A549 (cell line): ENCODE data around the gene TF. TPM values are rescaled to one million over a fixed set of nuclear protein-coding genes. Genes with fewer than 3 reads are reported as not detected.

Experiments used
- ATAC-seq, 2 experiments: fragments of 200-7000 bp in 1 of 2; fragments of >200 bp in 1 of 2; cut with Nextera tagmentation in 1 of 2; cut with Tn5 transposase in 1 of 2; 3 replicates each; pipeline versions ENCODE4 v1.8.0 to v1.9.1; 2018 to 2020; ENCODE audit warnings: mild to moderate bottlenecking in 1 of 2, moderate library complexity in 1 of 2
- CTCF ChIA-PET: fragments of 300-600 bp; sonication (Branson Sonifier 250); formaldehyde crosslinking; extraction: SDS; loops from one replicate; lab custom pipeline; 2021; ENCODE audit warnings: antibody characterized with exemption, inconsistent platforms; lab: Yijun Ruan, JAX
- POLR2A ChIA-PET: fragments of 350-600 bp; formaldehyde crosslinking; extraction: SDS; loops from one replicate; lab custom pipeline; 2021; ENCODE audit warnings: antibody characterized with exemption, inconsistent platforms; lab: Yijun Ruan, JAX
- DNase-seq, 2 experiments: peaks; one replicate each; pipeline versions ENCODE4 v3.0.0 to v3.0.0-alpha.2; 2011 to 2016; ENCODE audit warnings: low read depth in 1 of 2, low spot score in 1 of 2
- FAIRE-seq: peaks from 2 replicates; lab custom pipeline; 2011; peaks lifted over from hg19 to GRCh38; lab: Jason Lieb, UNC
- H3K27ac ChIP-seq, 2 experiments: fragments of >200 bp; sonication (Bioruptor Twin); formaldehyde crosslinking; 3 replicates each; pipeline ENCODE4 v1.5.1; 2016 to 2017
- H3K4me1 ChIP-seq: fragments of >200 bp; sonication (Bioruptor Twin); formaldehyde crosslinking; 3 replicates; pipeline ENCODE4 v1.6.1; 2016
- H3K4me2 ChIP-seq: fragments of >200 bp; sonication (Bioruptor Twin); formaldehyde crosslinking; 3 replicates; pipeline ENCODE4 v1.6.1; 2016
- H3K4me3 ChIP-seq: fragments of >200 bp; sonication (Bioruptor Twin); formaldehyde crosslinking; 3 replicates; pipeline ENCODE4 v1.5.1; 2016
- H3K9me3 ChIP-seq: fragments of >200 bp; sonication (Bioruptor Twin); formaldehyde crosslinking; 3 replicates; pipeline ENCODE4 v1.6.1; 2016
- CBX2 ChIP-seq: fragments of 200-600 bp; sonication (generic); IDR thresholded peaks from 2 replicates; pipeline ENCODE4 v1.6.1; 2016; ENCODE audit warnings: low read depth, mild to moderate bottlenecking, borderline replicate concordance
- CEBPB ChIP-seq, 2 experiments: fragments of >200 bp in 1 of 2; sonication (Bioruptor Twin) in 1 of 2; formaldehyde crosslinking in 1 of 2; IDR thresholded peaks; 2 replicates each; pipeline ENCODE4 v1.6.1; 2012 to 2016
- CHD2 ChIP-seq: fragments of 150-350 bp; IDR thresholded peaks from 2 replicates; pipeline ENCODE4 v1.6.1; 2014; ENCODE audit warnings: low read length; ENCODE audit not compliant: partially characterized antibody
- EP300 ChIP-seq, 2 experiments: fragments of >200 bp; sonication (Bioruptor Twin); formaldehyde crosslinking; IDR thresholded peaks; 2 replicates in 1 of 2; 3 replicates in 1 of 2; pipeline ENCODE4 v1.6.1; 2016 to 2017
- ESRRA ChIP-seq: fragments of 150-350 bp; IDR thresholded peaks from 2 replicates; pipeline ENCODE4 v1.6.1; 2014; ENCODE audit warnings: mild to moderate bottlenecking, low read length, borderline replicate concordance
- FOSB ChIP-seq: fragments of 250-450 bp; sonication (Bioruptor Pico); IDR thresholded peaks from 2 replicates; pipeline ENCODE4 v1.5.0; 2020; ENCODE audit warnings: mild to moderate bottlenecking, moderate library complexity
- FOXS1 ChIP-seq: fragments of 250-450 bp; sonication (Bioruptor Pico); IDR thresholded peaks from 2 replicates; pipeline ENCODE4 v1.5.0; 2020; ENCODE audit warnings: mild to moderate bottlenecking, moderate library complexity
- HDAC2 ChIP-seq: fragments of 200-600 bp; sonication (generic); IDR thresholded peaks from 2 replicates; pipeline ENCODE4 v1.6.1; 2016
- HEYL ChIP-seq: fragments of 250-450 bp; sonication (Bioruptor Pico); IDR thresholded peaks from 2 replicates; pipeline ENCODE4 v1.8.0; 2021; ENCODE audit warnings: mild to moderate bottlenecking, moderate library complexity
- HOXA7 ChIP-seq: fragments of 250-450 bp; sonication (Bioruptor Pico); IDR thresholded peaks from 2 replicates; pipeline ENCODE4 v1.5.0; 2020; ENCODE audit warnings: mild to moderate bottlenecking, moderate library complexity
- HOXB13 ChIP-seq: fragments of 250-450 bp; sonication (Bioruptor Pico); IDR thresholded peaks from 2 replicates; pipeline ENCODE4 v1.5.0; 2020; ENCODE audit warnings: low read depth, mild to moderate bottlenecking, moderate library complexity
- HOXB5 ChIP-seq: fragments of 250-450 bp; sonication (Bioruptor Pico); IDR thresholded peaks from 2 replicates; pipeline ENCODE4 v1.5.0; 2020; ENCODE audit warnings: mild to moderate bottlenecking, moderate library complexity
- JUN ChIP-seq, 2 experiments: fragments of >200 bp; sonication (Bioruptor Twin); formaldehyde crosslinking; IDR thresholded peaks; 2 replicates in 1 of 2; 3 replicates in 1 of 2; pipeline ENCODE4 v1.6.1; 2016 to 2017
- JUNB ChIP-seq: fragments of >200 bp; sonication (Bioruptor Twin); formaldehyde crosslinking; IDR thresholded peaks from 2 replicates; pipeline ENCODE4 v1.6.1; 2016
- KDM1A ChIP-seq: fragments of 200-600 bp; sonication (generic); IDR thresholded peaks from 2 replicates; pipeline ENCODE4 v1.6.1; 2016; ENCODE audit warnings: low read depth, mild to moderate bottlenecking
- MAFK ChIP-seq: fragments of 450-650 bp; IDR thresholded peaks from 2 replicates; pipeline ENCODE4 v1.6.1; 2014; ENCODE audit not compliant: partially characterized antibody
- MYC ChIP-seq: IDR thresholded peaks from 2 replicates; pipeline ENCODE4 v1.6.1; 2012; ENCODE audit warnings: mild to moderate bottlenecking, inconsistent platforms, low read length, improper control_type of control experiment, borderline replicate concordance
- NFE2L2 ChIP-seq: fragments of 150-350 bp; conservative IDR thresholded peaks from 2 replicates; pipeline ENCODE4 v1.6.1; 2014; ENCODE audit warnings: low read length
- NPAS2 ChIP-seq: fragments of 250-450 bp; sonication (Bioruptor Pico); IDR thresholded peaks from 2 replicates; pipeline ENCODE4 v1.8.0; 2022; ENCODE audit warnings: mild to moderate bottlenecking, moderate library complexity, borderline replicate concordance
- PHF8 ChIP-seq: fragments of 200-600 bp; sonication (generic); IDR thresholded peaks from 2 replicates; pipeline ENCODE4 v1.6.1; 2016; ENCODE audit warnings: low read depth, mild to moderate bottlenecking, antibody characterized with exemption, moderate library complexity, borderline replicate concordance
- POLR2A ChIP-seq: IDR thresholded peaks from 2 replicates; pipeline ENCODE4 v1.6.1; 2012; ENCODE audit warnings: mild to moderate bottlenecking, low read length
- RARB ChIP-seq: fragments of 250-450 bp; sonication (Bioruptor Pico); IDR thresholded peaks from 2 replicates; pipeline ENCODE4 v1.8.0; 2021; ENCODE audit warnings: mild to moderate bottlenecking, moderate library complexity
- RNF2 ChIP-seq: fragments of 200-600 bp; sonication (generic); IDR thresholded peaks from 2 replicates; pipeline ENCODE4 v1.6.1; 2016; ENCODE audit warnings: low read depth, mild to moderate bottlenecking, antibody characterized with exemption, moderate library complexity, borderline replicate concordance
- SMC3 ChIP-seq: fragments of >200 bp; sonication (Bioruptor Twin); formaldehyde crosslinking; IDR thresholded peaks from 3 replicates; pipeline ENCODE4 v1.6.1; 2018; ENCODE audit warnings: inconsistent platforms
- SREBF2 ChIP-seq: fragments of 450-650 bp; IDR thresholded peaks from 2 replicates; pipeline ENCODE4 v1.6.1; 2014; ENCODE audit warnings: mild to moderate bottlenecking, moderate library complexity
- ZSCAN20 ChIP-seq: fragments of 250-450 bp; sonication (Bioruptor Pico); IDR thresholded peaks from 2 replicates; pipeline ENCODE4 v1.8.0; 2022; ENCODE audit warnings: mild to moderate bottlenecking, moderate library complexity
- WGBS: methylation state at CpG from one replicate; pipeline ENCODE4 v1.1.6; 2017; ENCODE audit errors: missing lambda C conversion rate; 5-methylcytosine and 5-hydroxymethylcytosine counted together
- polyA plus RNA-seq, 4 experiments: library from polyadenylated mRNA; depleted of rRNA in 3 of 4; stranded (reverse); fragments of >200 nt; fragmentation: RNase III in 1 of 4; extraction: RNeasy Plus Mini Kit Qiagen cat#74134 plus additional on column Dnase treatment in 1 of 4; gene quantifications; 2 replicates in 3 of 4; 3 replicates in 1 of 4; pipeline ENCODE4 v1.2.3, GENCODE V29; 2011 to 2017
- TF ChIP-seq, protein P1 (sequence below): fragments of >200 bp; sonication (Bioruptor Twin); formaldehyde crosslinking; IDR thresholded peaks from 2 replicates; pipeline ENCODE4 v1.6.1; 2016
- TF ChIP-seq, protein P2 (sequence below): fragments of 250-450 bp; sonication (Bioruptor Pico); IDR thresholded peaks from 2 replicates; pipeline ENCODE4 v1.5.0; 2020; ENCODE audit warnings: low read depth, mild to moderate bottlenecking, moderate library complexity
- TF ChIP-seq, protein P3 (sequence below): IDR thresholded peaks from 2 replicates; pipeline ENCODE4 v1.6.1; 2012
- TF ChIP-seq, protein P4 (sequence below): IDR thresholded peaks from 2 replicates; pipeline ENCODE4 v1.6.1; 2012; ENCODE audit warnings: low read depth, borderline replicate concordance
- TF ChIP-seq, protein P5 (sequence below): fragments of 250-450 bp; sonication (Bioruptor Pico); IDR thresholded peaks from 2 replicates; pipeline ENCODE4 v1.5.0; 2021; ENCODE audit warnings: mild to moderate bottlenecking, moderate library complexity, borderline replicate concordance

The TF gene
- polyA plus RNA-seq, 2 of the 4 experiments (the other 2 are of a cell fraction) = 0.53 to 10.5 TPM

DNA sequence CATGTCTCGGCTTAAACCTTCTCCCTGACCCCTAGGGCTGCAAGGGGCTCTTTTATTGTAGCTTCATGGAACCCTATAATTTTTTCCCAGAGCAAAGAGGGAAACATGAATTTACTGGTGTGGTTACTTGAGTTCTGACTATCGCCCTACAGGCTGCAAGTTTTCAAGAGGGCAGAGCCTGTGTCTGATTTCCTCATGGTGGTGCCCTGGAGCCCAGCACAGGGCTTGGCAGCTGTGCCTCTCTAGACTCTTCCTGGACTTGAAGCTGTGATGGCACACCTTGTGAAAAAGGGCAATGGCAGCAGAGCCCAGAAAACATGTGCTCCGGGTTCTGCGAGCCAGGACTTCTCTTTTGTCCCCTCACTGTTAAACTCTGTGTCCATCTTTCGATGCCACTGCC lies 34.2 kb upstream of the TF start:
- ChIA-PET POLR2A (no interaction called here), CTCF (no interaction called here)
- 37% methylated on average over 5 of the region's 5 CpGs for WGBS
- no peaks in the 10 kb centered on the region for H3K9me3 ChIP-seq
- no peak for TF ChIP-seq HEYL (CRISPR knock-in tag)
- TF ChIP-seq, protein P1, sequence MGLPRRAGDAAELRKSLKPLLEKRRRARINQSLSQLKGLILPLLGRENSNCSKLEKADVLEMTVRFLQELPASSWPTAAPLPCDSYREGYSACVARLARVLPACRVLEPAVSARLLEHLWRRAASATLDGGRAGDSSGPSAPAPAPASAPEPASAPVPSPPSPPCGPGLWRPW = no peak
- TF ChIP-seq, protein P2, sequence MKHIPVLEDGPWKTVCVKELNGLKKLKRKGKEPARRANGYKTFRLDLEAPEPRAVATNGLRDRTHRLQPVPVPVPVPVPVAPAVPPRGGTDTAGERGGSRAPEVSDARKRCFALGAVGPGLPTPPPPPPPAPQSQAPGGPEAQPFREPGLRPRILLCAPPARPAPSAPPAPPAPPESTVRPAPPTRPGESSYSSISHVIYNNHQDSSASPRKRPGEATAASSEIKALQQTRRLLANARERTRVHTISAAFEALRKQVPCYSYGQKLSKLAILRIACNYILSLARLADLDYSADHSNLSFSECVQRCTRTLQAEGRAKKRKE (CRISPR knock-in tag) = no peak
- no peak for TF ChIP-seq FOXS1
- no peak for TF ChIP-seq CEBPB (IDR thresholded peaks at IDR 0.05)
- no peak for TF ChIP-seq POLR2A
- TF ChIP-seq ZSCAN20 = no peak
- TF ChIP-seq RARB (CRISPR knock-in tag) = no peak
- TF ChIP-seq SREBF2 = no peak
- no peak for TF ChIP-seq NFE2L2
- no peak for TF ChIP-seq HOXA7 (CRISPR knock-in tag)
- no peak for TF ChIP-seq JUNB
- TF ChIP-seq SMC3 = no peak
- no peak for TF ChIP-seq HOXB13 (CRISPR knock-in tag)
- TF ChIP-seq, protein P3, sequence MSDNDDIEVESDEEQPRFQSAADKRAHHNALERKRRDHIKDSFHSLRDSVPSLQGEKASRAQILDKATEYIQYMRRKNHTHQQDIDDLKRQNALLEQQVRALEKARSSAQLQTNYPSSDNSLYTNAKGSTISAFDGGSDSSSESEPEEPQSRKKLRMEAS = no peak
- TF ChIP-seq, protein P4, sequence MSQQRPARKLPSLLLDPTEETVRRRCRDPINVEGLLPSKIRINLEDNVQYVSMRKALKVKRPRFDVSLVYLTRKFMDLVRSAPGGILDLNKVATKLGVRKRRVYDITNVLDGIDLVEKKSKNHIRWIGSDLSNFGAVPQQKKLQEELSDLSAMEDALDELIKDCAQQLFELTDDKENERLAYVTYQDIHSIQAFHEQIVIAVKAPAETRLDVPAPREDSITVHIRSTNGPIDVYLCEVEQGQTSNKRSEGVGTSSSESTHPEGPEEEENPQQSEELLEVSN = no peak
- H3K27ac ChIP-seq = no peak overlapping the region
- no peak for FAIRE-seq
- DNase-seq = no peak
- H3K4me2 ChIP-seq = no peak overlapping the region
- H3K4me3 ChIP-seq = no peak overlapping the region
- ATAC-seq = no peak
- no peaks in the 10 kb centered on the region for H3K4me1 ChIP-seq

DNA sequence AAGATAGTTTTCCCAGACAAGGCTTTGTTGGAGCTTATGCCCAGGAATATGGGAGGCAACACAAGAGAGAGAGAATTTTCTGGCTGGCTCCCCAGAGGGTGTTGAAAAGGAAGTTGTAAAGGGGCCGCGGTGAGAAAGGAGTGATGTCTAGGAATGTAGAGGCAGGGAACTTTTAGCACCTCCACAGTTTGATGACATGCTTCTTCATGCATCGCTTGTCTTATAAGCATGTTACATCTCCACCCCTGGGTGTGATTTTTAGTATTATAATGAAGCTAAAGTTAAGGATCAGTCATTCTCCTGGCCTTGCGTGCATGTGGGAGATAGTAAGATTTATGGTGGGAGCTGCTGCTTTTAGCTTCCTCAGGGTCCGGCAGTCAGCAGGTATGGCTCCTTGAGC lies 32.8 kb upstream of the TF start:
- 84% methylated on average over 5 of the region's 5 CpGs for WGBS
- Histone ChIP-seq H3K4me3 (no peak overlapping the region), H3K9me3 (no peaks in the 10 kb centered on the region), H3K4me2 (no peak overlapping the region), H3K4me1 (no peaks in the 10 kb centered on the region), H3K27ac (no peak overlapping the region)
- ChIA-PET CTCF (no interaction called here), POLR2A (no interaction called here)
- no peak for FAIRE-seq
- TF ChIP-seq CHD2 (no peak), SREBF2 (no peak), NPAS2 (no peak), KDM1A (no peak)
- no peak for ATAC-seq
- no peak for DNase-seq

DNA sequence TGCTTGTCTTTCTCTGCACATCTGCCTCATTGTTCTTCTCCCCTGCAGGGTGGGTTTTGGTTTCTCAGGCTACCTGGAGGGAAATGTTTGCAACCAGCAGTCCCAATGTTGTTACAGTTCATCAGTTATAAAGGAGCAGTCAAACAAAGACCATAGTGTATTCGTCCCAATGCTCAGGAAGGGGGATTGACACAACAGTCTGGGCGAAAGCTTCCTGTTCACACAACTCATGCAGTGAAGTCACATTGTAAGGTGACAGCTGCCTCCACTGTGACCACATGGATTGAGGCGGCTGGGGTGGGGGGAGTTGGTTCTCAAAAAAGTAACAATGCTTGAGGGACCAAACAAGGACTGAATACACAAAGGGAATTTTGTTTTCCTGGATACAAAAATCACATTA lies 28.8 kb upstream of the TF start:
- ChIA-PET CTCF (no interaction called here), POLR2A (no interaction called here)
- H3K27ac ChIP-seq = no peak overlapping the region
- 30% methylated on average over 3 of the region's 3 CpGs for WGBS
- H3K4me3 ChIP-seq = no peak overlapping the region
- no peak overlapping the region for H3K4me2 ChIP-seq
- ATAC-seq = no peak
- H3K4me1 ChIP-seq = no peaks in the 10 kb centered on the region
- no peak for DNase-seq
- no peak for TF ChIP-seq JUN (IDR thresholded peaks at IDR 0.05)
- TF ChIP-seq FOSB = no peak
- TF ChIP-seq ZSCAN20 = no peak
- TF ChIP-seq EP300 (IDR thresholded peaks at IDR 0.05) = no peak
- TF ChIP-seq SMC3 = no peak
- TF ChIP-seq, protein P1 = no peak
- no peak for FAIRE-seq
- 0 out of 3 replicates have a peak, but pooled peaks cover 3% of the 10 kb centered on the region for H3K9me3 ChIP-seq

DNA sequence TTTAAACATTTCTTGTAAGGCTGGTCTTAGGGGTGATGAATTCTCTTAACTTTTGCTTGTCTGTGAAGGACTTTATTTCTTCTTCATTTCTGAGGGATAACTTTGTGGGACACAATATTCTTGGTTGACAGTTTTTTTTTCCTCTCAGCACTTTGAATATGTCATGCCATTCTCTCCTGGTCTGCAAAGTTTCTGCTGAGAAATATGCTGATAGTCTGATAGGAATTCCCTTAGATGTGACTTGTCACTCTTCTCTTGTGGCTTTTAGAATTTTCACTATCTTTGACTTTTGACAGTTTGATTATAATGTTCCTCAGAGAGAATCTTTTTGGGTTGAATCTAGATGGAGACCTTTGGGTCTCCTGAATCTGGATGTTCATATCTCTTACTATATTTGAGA lies 23.3 kb upstream of the TF start:
- FAIRE-seq (no peak), DNase-seq (no peak), ATAC-seq (no peak)
- no peak overlapping the region for H3K27ac ChIP-seq
- 0 out of 3 replicates have a peak, but pooled peaks cover 3% of the 10 kb centered on the region for H3K9me3 ChIP-seq
- H3K4me2 ChIP-seq = no peak overlapping the region
- CTCF ChIA-PET = no interaction called here
- POLR2A ChIA-PET = no interaction called here
- H3K4me1 ChIP-seq = no peaks in the 10 kb centered on the region
- H3K4me3 ChIP-seq = no peak overlapping the region
- no peak for TF ChIP-seq HOXB5 (CRISPR knock-in tag)
- TF ChIP-seq RNF2 = no peak
- TF ChIP-seq ZSCAN20 = no peak
- no peak for TF ChIP-seq POLR2A
- TF ChIP-seq MAFK = no peak
- TF ChIP-seq MYC = no peak
- TF ChIP-seq HDAC2 = no peak
- TF ChIP-seq NPAS2 = no peak
- TF ChIP-seq, protein P5, sequence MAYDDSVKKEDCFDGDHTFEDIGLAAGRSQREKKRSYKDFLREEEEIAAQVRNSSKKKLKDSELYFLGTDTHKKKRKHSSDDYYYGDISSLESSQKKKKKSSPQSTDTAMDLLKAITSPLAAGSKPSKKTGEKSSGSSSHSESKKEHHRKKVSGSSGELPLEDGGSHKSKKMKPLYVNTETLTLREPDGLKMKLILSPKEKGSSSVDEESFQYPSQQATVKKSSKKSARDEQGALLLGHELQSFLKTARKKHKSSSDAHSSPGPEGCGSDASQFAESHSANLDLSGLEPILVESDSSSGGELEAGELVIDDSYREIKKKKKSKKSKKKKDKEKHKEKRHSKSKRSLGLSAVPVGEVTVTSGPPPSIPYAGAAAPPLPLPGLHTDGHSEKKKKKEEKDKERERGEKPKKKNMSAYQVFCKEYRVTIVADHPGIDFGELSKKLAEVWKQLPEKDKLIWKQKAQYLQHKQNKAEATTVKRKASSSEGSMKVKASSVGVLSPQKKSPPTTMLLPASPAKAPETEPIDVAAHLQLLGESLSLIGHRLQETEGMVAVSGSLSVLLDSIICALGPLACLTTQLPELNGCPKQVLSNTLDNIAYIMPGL (CRISPR knock-in tag) = no peak
- no peak for TF ChIP-seq CBX2
- no peak for TF ChIP-seq HOXA7 (CRISPR knock-in tag)
- TF ChIP-seq RARB (CRISPR knock-in tag) = no peak
- no peak for TF ChIP-seq CEBPB (IDR thresholded peaks at IDR 0.05)
- TF ChIP-seq SMC3 = no peak
- TF ChIP-seq ESRRA = no peak
- TF ChIP-seq PHF8 = no peak
